Lower leg skin (tissue), 4 donors: ENCODE measurements around the gene ADD1. TPM values are rescaled to one million over a fixed set of nuclear protein-coding genes. Genes with fewer than 3 reads are reported as not detected.
A peak's percentile ranks its signal among the peaks of the same experiment; 100 is the strongest.

Source experiments
- DNase-seq, 2 donors: peaks; one replicate each; pipeline ENCODE4 v3.0.0-alpha.2; 2019; ENCODE audit warnings: low spot score in 2 of 2
- H3K4me3 ChIP-seq: fragments of 200-600 bp; sonication (generic); 2 replicates; pipeline ENCODE4 v1.5.1; 2017; ENCODE audit warnings: mild to moderate bottlenecking, low read depth; ENCODE audit not compliant: poor library complexity, severe bottlenecking
- CTCF ChIP-seq, 3 donors: fragments of 450-650 bp; IDR thresholded peaks; one replicate each; pipeline ENCODE4 v1.5.1; 2016; ENCODE audit warnings: antibody characterized with exemption in 3 of 3, mild to moderate bottlenecking in 3 of 3, moderate library complexity in 2 of 3
- POLR2A ChIP-seq, 2 donors: fragments of 450-650 bp; IDR thresholded peaks; one replicate each; pipeline ENCODE4 v1.6.1; 2016 to 2017; ENCODE audit warnings: antibody characterized with exemption in 2 of 2, mild to moderate bottlenecking in 1 of 2, moderate library complexity in 1 of 2
- WGBS, 2 donors: methylation state at CpG; one replicate each; pipeline ENCODE4 v1.1.5; 2018; 5-methylcytosine and 5-hydroxymethylcytosine counted together
- intact Hi-C: fragments of 100-400 bp; cut with DNase I; formaldehyde crosslinking; loops from one replicate; pipeline ENCODE4 v1.15.0; 2023; ENCODE audit warnings: low total_unique reads
- total RNA-seq, 4 donors: library from RNA; depleted of rRNA; stranded (reverse); fragments of >200 nt; gene quantifications; one replicate each; pipeline ENCODE4 v1.1.0, GENCODE V29; 2016

ADD1 gene
- total RNA-seq, 4 donors from 2014 or later, result 102 to 153 (median 135) TPM

- 17 to 21% methylated on average over 20 of the region's 20 CpGs for WGBS, 2 donors
- peak; percentile 77 to 95 for DNase-seq
- no peak overlapping the region for H3K4me3 ChIP-seq
- intact Hi-C loops, result no loop called here
- TF ChIP-seq CTCF (IDR thresholded peaks at IDR 0.05) (no peak), POLR2A (IDR thresholded peaks at IDR 0.05) (no peak)
Observed at GRCh38 chr4:2805712-2806389, 37.8 kb upstream of the ADD1 start.

GRCh38 chr4:2806390-2807355 is 37.0 kb upstream of the ADD1 start:
- 34 to 38% methylated on average over 26 to 28 of the region's 28 CpGs for WGBS, 2 donors
- intact Hi-C loops, result no loop called here
- DNase-seq, result peak in 1 of 2 donors; percentile 77
- H3K4me3 ChIP-seq, result no peak overlapping the region
- no peak for TF ChIP-seq POLR2A (IDR thresholded peaks at IDR 0.05)
- no peak for TF ChIP-seq CTCF (IDR thresholded peaks at IDR 0.05)

DNA sequence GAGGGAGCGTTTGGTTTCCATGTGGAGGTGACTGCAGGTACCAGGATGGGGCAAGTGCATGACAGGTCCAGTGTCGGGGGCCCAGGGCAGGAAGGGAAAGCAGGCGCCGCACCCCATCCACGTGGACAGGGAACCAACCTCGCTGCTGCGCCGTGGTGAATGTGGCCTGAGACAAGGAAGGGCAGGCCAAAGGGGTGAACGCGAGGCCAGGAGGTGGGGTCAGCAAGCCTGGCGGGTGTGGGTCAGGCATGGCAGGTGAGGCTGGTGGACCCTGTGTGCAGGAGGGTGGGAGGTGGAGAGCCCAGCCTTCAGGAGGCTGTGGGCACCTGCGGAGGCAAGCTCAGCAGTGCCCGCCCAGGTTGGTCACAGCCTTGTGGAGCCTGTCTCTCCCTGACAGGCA is 36.1 kb upstream of the ADD1 start:
- no peak for TF ChIP-seq POLR2A (IDR thresholded peaks at IDR 0.05)
- no peak for TF ChIP-seq CTCF (IDR thresholded peaks at IDR 0.05)
- WGBS, 2 donors, result 78 to 85% methylated on average over 12 to 13 of the region's 13 CpGs

DNA sequence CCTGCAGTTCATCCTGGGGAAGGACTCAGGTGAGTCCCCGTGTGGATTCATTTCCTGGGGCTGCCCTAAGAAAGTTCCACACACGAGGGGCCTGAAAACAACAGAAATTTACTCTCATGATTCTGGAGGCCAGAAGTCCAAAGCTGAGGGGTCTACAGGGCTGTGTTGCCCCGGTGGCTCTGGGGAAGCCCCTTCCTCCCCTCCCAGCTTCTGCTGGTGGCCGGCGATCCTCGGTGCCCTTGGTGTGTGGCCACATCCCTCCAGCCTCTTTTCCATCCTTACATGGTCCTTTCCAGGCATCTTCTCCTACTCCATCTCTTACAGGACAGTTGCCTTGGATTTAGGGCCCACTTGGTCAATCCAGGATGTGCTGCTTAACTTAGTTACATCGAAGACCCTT is 35.6 kb upstream of the ADD1 start:
- TF ChIP-seq POLR2A (IDR thresholded peaks at IDR 0.05) (no peak), CTCF (IDR thresholded peaks at IDR 0.05) (no peak)
- no peak for DNase-seq
- H3K4me3 ChIP-seq, result no peak overlapping the region
- 89 to 91% methylated on average over 7 of the region's 7 CpGs for WGBS, 2 donors
- intact Hi-C loops, result no loop called here

More for the DNA sequence above, 36.1 kb upstream of the ADD1 start:
- no peak for DNase-seq
- intact Hi-C loops, result no loop called here
- no peak overlapping the region for H3K4me3 ChIP-seq

- intact Hi-C loops, result no loop called here
- DNase-seq, result no peak
- H3K4me3 ChIP-seq, result no peak overlapping the region
- WGBS, 2 donors, result 74 to 78% methylated on average over 10 of the region's 10 CpGs
- TF ChIP-seq CTCF (IDR thresholded peaks at IDR 0.05) (no peak), POLR2A (IDR thresholded peaks at IDR 0.05) (no peak)
Observed at GRCh38 chr4:2809610-2810180, 33.9 kb upstream of the ADD1 start.
